ENCODE results near the gene CEP41.
"Not testable (repeated sequence)": the region's sequence is repeated elsewhere in the genome, so short reads cannot be mapped to it uniquely, and the experiment has no call there.

Gene CEP41

DNA sequence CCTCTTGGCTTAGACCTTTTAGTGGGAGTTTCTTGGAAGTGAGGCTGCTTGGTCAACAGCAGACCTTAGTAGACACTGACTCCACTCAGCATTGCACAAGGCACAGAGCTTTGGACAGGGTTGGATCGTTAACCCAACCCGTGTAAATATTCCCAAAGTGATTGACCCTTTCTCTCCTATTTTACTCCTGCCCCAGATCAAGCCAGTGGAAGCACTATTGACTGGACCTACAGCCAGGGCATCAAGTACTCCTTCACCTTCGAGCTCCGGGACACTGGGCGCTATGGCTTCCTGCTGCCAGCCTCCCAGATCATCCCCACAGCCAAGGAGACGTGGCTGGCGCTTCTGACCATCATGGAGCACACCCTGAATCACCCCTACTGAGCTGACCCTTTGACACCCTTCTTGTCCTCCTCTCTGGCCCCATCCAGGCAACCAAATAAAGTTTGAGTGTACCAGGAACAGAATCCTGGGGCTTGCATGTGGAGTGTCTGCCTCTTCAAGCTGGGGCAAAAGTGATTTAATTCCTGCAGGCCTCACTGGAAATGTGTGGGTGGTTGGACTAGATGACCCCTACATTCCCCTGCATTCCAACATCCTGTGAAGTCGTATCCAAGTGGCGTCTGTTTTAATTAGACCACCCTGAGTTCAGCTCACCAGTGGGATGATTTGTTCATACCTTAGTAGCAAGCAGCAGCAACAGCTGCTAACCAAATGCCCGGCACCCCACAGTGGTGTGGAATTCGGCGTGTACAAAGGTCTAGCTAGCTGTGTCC lies 53.0 kb downstream of the CEP41 start:
- DNase-seq (ENCODE audit: low read depth in 3 of 3): no peak

DNA sequence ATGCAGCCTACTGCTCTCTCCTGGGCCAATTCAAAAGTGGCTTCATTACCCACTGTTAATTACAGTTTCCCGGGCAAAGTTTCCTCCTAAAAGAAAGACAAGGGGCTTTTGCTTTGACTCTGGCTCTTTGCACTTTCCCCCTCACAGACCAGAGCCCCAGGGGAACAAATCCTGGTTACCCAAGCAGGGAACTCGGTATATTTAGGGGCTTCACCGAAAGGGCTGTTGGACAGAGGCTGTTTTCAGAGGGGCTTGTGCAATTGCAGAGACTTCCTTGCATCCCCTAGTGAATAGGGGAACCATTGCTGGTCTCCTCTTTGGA lies 53.5 kb downstream of the CEP41 start:
- DNase-seq (ENCODE audit: low read depth in 3 of 3): no peak

DNA sequence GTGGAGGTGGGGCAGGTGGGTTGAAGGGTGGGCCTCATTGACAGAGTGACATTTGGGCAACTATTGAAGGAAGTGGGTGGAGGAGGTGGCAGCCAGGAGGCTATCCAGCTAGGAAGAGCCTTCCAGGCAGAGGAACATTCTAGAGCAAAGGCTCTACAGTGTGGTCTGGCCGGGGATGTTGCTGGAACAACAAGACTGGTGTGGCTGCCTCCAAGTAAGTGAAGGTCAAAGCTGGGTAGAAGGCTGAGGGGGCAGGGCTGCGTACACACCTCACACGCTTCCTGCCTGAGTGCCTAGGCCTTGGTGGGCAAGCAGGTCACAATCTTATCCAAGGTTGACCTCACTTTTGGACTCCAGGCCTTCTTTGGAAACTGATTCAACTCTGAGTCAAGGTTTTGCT lies 53.9 kb downstream of the CEP41 start:
- DNase-seq (ENCODE audit: low read depth in 3 of 3): no peak

DNA sequence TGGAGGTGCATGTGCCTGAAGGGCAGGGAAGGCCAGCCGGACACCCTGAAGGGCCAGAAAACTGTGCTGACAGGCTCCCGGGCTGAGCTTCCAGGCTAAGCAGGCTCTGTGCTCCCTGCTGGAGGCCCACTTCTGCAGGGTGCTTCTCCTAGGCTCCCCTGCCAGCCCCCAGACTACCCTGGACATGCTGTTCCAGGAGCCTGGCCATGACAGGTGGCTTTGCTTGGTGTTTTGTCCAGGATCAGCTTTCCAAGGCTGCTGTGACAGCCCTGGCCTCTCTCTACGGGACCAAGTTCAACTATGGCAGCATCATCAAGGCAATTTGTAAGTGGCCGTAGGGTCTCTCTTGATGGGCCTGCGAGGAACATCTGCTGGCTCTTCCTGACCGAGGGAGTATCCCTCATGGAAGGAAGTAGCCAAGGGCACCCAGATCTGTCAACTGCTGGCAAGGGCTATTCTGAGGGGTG lies 55.2 kb downstream of the CEP41 start:
- no peak for DNase-seq (ENCODE audit: low read depth in 3 of 3)

DNA sequence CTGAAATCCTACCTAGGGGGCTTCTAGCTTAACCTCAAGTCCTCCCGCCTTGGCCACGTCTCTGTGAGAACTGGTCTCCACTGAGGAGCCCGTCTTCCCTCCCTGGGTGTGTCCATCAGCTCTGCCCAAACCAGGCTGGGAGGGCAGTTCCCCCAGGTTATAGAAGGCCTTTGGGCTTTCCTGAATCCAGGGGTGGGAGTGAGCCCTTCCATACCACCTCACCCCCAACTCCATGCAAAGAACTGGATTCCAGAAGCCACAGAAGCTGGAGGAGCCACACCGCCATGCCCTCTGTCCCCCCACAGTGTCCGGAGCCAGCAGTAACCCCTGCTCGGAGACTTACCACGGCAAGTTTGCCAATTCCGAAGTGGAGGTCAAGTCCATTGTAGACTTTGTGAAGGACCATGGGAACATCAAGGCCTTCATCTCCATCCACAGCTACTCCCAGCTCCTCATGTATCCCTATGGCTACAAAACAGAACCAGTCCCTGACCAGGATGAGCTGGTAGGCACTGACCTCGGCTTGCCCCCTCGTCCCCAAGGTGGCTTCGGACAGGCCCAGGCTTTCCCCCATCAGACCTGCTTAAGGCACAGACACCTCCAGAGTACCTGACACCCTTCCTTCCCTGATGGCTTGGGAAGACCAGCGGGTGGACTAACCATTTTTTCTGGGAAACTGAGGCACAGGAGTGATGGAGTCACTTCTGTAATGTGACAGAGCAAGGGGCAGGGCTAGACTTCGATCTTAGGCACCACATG lies 55.8 kb downstream of the CEP41 start:
- DNase-seq (ENCODE audit: low read depth in 3 of 3): no peak

DNA sequence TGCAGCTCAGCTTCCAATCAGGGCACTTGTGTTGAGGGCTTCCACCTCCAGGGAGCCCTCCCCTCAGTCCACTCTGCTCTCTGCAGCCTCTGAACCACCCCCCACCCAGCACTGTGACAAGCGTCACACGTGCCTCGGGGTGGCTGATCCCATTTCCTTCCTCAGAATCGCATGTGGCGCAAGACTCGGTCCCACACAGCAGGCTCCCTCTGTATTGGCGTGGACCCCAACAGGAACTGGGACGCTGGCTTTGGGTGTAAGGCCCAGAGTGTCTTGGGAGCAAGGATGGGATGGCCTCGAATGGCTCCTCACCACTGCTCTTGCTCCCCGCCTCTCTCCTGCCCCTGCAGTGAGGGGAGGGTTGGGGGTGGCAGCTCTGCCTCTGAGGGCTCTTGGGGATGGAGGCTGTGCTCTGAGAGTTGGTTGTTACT lies 56.4 kb downstream of the CEP41 start:
- DNase-seq (ENCODE audit: low read depth in 3 of 3): no peak

DNA sequence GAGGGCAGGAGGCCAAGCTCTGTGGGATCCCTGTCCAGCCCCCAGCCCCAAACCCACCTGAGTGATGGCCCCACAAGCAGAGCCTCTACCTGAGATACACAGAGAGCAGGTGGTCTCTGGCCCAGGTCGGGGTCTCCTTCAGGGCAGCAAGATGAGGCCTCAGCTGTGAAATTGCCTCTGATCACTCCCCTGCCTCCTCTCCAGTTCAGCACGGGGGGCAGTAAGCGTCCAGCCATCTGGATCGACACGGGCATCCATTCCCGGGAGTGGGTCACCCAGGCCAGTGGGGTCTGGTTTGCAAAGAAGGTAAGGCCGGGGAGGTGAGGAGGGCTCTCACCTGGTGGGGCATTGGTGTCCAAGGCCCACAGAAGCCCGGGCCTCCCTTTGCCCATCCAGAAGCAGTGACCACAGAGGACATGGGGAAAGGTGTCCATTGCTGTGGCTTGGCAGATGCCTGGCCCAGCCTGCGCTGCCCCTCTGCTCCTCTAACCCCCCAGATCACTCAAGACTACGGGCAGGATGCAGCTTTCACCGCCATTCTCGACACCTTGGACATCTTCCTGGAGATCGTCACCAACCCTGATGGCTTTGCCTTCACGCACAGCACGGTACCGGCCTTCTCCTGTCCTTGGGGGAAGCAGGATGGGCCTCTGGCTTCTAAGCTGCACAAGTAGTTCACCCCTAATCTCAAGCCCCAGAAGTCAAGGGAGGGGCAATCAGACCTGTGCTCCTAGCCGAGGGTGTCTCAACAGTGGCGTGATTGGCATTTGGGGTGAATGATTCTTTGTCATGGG lies 57.4 kb downstream of the CEP41 start:
- DNase-seq (ENCODE audit: low read depth in 3 of 3): no peak

DNA sequence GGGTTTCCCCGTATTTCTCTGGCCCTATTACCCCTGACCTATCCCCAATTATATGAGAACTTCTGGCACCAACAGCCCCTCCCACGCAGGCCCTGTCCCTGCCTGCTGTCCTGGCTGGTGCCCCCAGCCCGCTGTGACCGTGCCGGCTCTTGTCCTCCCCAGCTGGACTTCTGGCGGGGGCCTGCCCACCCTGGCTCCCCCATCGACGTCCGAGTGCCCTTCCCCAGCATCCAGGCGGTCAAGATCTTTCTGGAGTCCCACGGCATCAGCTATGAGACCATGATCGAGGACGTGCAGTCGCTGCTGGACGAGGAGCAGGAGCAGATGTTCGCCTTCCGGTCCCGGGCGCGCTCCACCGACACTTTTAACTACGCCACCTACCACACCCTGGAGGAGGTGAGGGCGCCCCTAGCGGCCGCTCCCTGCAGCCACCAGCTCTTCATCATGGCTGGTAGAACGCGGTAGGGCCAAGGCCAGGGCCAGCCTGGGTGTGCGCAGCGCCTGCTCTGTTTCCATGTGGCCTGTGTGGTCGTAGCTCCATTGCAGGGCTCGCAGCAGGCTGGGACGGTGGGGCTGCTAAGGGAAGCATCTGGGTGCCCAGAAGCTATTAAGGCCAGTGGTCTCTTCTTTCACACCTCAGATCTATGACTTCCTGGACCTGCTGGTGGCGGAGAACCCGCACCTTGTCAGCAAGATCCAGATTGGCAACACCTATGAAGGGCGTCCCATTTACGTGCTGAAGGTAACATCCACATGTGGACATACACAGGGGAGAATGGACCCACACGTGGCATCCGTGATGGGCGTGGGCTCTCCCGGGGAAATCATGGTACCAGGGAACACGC lies 59.1 kb downstream of the CEP41 start:
- no peak for DNase-seq (ENCODE audit: low read depth in 3 of 3)

DNA sequence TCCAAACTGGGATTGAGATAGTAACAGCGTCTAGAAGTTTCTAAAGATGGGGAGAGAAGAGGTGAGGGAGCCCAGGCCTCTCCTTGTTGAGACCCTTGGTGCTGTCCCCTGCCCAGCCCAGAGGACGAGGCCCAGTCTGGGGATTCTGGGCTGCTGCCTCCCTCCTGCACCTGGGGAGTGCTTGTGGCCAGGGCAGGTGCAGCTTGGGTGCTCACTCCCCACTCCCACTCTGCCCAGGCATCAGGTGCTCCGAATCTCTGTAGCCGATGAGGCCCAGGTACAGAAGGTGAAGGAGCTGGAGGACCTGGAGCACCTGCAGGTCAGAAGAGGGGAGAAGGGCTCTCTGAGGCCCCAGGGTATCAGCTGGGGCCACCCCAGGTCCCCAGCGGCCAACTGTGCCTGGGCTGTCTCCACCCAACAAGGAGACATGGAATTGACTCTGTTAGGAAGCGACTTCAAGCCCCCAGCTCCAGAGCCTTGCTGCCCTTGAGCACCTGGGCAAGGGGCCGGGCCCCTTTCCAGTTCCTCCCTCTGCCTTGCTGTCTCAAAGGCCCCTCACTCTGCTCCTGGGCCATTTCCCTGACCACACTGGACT lies 59.9 kb downstream of the CEP41 start:
- DNase-seq (ENCODE audit: low read depth in 3 of 3): no peak

DNA sequence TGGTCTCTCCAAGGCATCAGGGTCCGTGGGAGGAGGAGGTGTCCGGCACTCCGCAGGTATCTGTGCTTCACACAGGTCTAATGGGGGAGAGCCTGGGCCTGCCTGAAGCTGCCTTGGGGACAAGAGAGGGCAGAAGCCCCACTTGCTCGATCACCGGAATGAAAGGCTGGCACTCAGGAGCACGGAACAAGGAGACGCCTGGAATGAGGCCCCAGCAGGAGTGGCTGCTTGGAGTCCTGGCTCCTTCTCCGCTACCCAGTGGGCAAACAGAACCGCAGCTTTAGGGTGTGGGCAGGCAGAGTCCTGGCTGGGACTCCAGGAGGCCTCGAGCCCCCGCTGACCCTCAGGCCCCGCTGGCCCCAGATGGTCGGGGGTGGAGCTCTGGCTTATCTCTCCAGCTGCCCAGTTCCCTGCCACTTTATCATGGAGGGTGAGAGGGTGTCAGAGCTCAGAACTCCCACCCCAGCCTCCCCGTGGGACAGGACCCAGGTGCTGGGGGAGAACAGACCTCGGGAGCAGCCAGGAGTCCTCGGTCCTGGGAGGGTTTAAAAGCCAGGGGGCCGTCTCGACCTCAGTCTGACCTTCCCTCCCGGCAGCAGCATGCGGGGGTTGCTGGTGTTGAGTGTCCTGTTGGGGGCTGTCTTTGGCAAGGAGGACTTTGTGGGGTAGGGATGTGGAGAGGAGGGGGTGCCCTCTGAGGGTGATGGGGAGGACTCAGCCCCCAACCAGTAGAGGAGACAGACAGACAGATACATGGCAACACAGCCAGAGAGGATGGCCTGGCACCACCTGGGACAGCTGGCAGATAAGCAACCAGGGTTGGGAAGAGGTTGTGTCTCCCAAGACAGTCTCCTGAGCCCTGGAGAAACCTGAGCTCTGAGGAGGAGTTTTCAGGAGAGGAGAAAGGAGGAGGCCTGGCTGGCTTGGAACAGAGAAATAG lies 60.6 kb downstream of the CEP41 start, which contains the start of gene CPA1:
Gene CPA1, plus strand, starts transcription at position 574 of the 940 bp plus-strand sequence. Its CDS starts 27 bp downstream, at position 601.
- no peak for DNase-seq (ENCODE audit: low read depth in 3 of 3)

DNA sequence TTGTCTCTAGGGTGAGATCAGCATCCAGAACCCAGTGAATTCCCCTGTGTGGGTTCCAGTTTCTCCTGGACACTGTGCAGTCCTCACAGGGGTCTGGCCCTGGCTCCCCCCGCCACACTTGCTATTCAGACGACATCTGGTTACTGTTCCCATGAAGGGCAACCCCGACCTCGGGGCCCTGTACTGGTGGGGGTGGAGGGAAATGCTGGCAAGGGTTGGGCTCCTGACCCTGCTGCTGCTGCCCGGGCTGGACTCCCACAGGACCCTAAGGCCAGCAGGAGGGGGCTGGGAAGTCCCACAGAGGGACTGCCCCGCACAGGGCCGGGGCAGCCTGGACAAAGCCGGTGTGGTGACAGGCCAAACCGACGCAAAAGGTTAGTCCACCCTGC lies 61.3 kb downstream of the CEP41 start:
- DNase-seq (ENCODE audit: low read depth in 3 of 3): no peak

DNA sequence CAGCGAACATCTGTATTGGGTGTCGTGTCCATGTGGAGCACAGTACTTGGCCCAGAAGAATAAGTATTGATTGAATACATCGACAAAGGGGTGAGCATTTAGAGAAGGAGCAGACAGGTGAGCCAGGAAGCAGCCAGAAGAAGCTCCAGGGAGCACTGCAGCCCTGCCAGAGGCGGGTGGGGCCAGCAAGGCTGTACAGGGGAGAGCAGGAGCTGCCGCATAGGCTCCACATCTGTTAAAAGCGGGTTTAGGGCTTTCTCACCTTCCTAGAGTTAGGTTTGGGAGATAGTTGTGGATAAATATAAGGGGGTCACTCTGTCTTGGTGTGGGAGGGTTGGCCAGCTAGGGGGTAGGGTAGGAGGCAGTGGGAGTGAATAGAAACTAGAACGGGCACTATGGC lies 61.8 kb downstream of the CEP41 start:
- DNase-seq (ENCODE audit: low read depth in 3 of 3): no peak

DNA sequence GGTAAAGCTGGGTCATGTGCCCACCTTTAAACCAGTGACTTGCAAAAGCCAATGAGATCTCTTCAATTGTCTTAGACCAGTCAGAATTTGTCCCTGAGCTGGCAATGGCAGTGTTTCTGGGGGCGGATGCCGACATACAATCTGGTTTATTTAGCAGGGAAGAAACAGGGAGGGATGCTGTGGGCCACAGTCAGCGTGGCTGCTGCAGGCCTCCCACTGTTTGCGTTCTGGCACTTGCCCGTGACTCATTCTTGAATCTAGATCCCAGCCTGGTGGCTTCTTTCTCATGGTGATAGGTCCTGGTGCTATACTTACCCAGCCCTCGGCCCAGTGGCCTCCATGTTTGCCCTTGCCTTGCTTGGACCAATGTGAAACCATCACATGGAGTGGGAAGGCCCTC lies 63.6 kb downstream of the CEP41 start:
- DNase-seq (ENCODE audit: low read depth in 3 of 3): no peak

DNA sequence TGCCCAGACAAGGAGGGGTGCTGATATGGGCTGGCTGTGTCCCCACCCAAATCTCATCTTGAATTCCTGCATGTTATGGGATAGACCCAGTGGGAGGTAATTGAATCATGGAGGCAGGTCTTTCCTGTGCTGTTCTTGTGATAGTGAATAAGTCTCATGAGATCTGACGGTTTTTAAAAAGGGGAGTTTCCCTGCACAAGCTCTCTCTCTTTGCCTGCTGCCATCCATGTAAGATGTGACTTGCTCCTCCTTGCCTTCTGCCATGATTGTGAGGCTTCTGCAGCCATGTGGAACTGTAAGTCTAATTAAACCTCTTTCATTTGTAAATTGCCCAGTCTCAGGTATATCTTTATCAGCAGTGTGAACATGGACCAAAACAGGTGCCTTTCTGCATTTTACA lies 64.4 kb downstream of the CEP41 start:
- DNase-seq (ENCODE audit: low read depth in 3 of 3): not testable (repeated sequence)

DNA sequence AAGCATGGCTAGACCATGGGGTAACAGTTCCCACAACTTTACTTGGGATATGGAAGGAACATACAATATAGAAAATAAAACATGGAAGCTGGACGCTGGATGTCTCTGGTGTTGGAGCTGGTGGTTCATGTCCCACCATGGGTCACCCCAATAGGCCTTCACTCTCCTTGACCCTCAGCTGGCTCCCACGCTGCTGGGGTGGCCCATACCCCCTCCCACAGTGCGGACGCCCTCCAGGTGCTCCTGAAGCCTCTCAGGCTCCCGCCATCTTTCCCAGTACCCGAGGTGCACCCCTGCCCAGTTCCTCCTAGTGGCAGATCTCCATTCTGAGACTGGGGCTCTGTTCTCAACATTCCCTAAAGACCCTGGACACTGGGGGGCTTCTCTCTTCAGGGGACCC lies 66.3 kb downstream of the CEP41 start:
- DNase-seq (ENCODE audit: low read depth in 3 of 3): no peak

DNA sequence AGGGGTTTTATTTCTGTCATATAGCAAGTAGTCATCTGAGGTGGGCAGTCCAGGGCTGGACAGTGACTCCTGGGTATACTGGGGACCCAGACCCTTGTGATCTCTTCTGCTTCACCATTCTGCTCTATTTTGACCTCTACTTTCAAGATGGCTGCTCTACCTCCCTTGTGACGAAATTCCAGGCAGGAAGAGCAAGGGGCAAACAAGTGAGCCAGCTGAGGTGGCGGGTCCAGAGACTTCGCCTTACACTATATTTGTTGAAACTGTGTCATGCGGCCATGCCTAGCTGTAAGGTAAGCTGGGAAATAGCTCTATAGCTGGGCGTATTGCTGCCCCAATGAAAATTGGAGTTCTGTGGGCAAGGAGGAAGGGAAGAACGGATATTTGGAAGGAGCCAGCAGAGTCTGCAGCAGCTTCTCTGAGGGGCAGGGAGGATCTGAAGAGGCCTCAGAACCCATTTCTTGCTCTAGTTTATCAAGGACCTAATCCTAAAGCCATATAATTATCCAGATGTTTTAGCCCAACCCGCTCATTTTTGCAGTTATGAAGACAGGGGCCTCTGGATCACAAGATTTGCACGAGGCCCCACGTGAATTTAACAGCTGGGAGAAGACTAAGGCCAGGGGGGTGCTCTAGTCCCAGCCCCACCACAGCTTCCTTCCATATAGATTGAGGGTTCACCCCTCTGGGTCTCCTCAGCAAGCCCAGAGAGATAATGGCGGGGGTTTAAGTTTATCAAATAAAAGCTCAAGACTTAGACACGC lies 68.2 kb downstream of the CEP41 start:
- DNase-seq (ENCODE audit: low read depth in 3 of 3): no peak

DNA sequence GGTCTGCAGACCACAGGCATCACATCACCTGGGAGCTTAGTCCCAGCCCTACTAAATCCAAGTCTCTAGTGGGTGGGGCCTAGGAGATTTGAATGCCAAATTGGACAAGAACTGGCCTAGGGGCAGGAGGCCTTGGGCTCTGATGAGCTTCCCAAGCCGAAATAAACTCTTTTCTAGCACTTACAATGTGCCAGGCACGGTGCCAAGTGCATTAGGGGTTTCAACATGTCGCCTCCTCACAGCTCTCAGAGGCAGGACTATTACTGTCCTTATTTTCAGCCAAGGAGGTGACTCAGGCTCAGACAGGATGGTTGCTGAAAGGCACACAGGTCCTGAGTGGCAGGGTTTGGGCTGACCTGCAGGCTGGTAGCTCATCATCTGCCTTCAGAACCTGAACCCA lies 69.8 kb downstream of the CEP41 start:
- no peak for DNase-seq (ENCODE audit: low read depth in 3 of 3)

DNA sequence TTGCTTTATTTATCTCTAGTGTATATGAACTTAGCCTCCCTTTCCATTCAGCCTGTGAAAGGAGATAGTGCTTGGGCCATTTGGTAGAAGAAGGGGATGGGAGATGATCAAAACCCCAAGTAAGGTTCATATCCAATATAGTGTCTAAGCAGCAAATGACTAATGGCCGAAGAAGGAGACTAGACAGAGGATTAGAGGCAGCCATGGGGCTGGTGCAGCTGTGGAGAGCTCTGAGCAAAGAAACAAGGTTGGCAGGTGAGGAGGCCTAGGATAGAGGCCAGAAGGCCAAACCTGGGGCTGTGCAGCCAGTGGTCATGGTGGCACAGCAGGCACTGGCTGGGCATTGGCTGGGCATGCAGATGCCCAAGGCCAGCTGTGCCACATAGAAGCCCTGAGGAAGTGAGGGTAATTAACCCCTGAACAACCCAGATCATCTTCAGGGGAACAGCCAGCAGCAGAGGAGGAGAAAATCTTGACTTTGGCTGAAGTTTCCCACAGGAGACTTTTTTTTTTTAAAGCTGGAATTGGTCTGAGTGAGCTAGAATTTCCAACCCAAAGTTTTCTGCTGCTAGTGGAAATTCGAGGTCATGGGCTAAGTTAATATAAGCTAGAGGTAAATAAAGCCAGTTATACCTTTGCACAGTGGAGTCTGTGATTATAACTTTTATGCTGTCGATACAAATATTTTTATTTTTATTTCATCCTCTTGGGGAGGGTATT lies 70.8 kb downstream of the CEP41 start:
- DNase-seq (ENCODE audit: low read depth in 3 of 3): no peak
